ENCODE measurements around the gene IFI6. TPM values are rescaled to one million over a fixed set of nuclear protein-coding genes. Genes with fewer than 3 reads are reported as not detected.
"Not testable (repeated sequence)": the region's sequence is repeated elsewhere in the genome, so short reads cannot be mapped to it uniquely, and the experiment has no call there.

IFI6 gene
- polyA plus RNA-seq, 3 donors = 69.9 to 276 (median 276) TPM

DNA sequence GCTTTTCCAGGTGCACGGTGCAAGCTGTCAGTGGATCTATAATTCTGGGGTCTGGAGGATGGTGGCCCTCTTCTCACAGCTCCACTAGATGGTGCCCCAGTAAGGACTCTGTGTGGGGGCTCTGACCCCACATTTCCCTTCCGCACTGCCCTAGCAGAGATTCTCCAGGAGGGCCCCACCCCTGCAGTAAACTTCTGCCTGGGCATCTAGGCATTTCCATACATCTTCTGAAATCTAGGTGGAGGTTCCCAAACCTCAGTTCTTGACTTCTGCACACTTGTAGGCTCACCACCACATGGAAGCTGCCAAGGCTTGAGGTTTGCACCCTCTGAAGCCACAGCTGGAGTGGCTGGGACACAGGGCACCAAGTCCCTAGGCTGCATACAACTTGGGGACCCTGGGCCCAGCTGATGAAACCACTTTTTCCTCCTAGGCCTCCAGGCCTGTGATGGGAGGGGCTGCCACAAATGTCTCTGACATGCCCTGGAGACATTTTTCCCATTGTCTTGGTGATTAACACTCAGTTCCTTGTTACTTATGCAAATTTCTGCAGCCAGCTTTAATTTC, 8.3 kb upstream of the IFI6 start:
- H4K20me1 ChIP-seq (ENCODE audit: insufficient read depth, low read length); H3K79me2 ChIP-seq (ENCODE audit: insufficient read depth, low read length); H3K36me3 ChIP-seq (replicated peaks in 1 of 2; ENCODE audit: control insufficient read depth in 1 of 2, insufficient read depth in 2 of 2, low read length in 2 of 2); H3K9ac ChIP-seq (ENCODE audit: insufficient read depth, low read length, poor library complexity, severe bottlenecking); H3K4me3 Mint-ChIP-seq; H3K4me1 ChIP-seq (ENCODE audit: control insufficient read depth in 1 of 2, insufficient read depth in 2 of 2, low read length in 2 of 2); H2AFZ ChIP-seq (ENCODE audit: insufficient read depth, low read depth, low read length, poor library complexity, severe bottlenecking); DNase-seq; H3K27ac Mint-ChIP-seq; H3K27me3 ChIP-seq (ENCODE audit: control insufficient read depth in 2 of 2, insufficient read depth in 2 of 2, low read length in 2 of 2); H3K4me2 ChIP-seq (replicated peaks; ENCODE audit: extremely low read depth, low read length, poor library complexity, severe bottlenecking); H3K27ac ChIP-seq (ENCODE audit: low read depth in 1 of 2, low read length in 2 of 2); H3K4me1 Mint-ChIP-seq; H3K27me3 Mint-ChIP-seq (ENCODE audit: low read depth in 3 of 3); intact Hi-C loops (cut with micrococcal nuclease); H3K4me3 ChIP-seq (replicated peaks in 1 of 3; ENCODE audit: low read depth in 2 of 3, low read length in 3 of 3); H3K36me3 Mint-ChIP-seq: not testable (repeated sequence)
- no CpG with 5 or more reads among the region's 2 CpGs for WGBS (ENCODE audit: insufficient coverage)
- peaks cover 25 to 26% of the 10 kb centered on the region in 2 donors for H3K9me3 ChIP-seq (replicated peaks in 1 of 2; ENCODE audit: control insufficient read depth in 1 of 2, insufficient read depth in 1 of 2, low read length in 2 of 2)
- peaks cover 20 to 38% (median 34%) of the 10 kb centered on the region in 7 donors for H3K9me3 Mint-ChIP-seq

DNA sequence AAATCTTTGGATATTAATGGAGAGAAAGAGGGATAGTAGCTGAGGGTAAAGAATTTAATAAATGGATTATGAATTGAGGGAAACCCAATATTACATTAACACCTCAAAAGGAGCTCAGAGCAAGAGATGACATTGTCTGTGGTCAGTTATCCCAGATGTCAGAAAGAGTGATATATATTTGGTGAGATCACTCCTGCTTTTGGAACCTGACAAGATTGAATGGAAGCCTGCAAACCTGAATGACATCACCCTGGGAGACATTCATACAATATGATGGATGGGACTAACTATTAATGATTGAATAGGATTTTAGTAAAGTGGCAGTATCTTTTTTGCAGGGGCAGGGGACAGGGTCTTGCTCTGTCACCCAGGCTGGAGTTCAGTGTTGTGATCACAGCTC, 6.8 kb upstream of the IFI6 start:
- Histone ChIP-seq H3K4me2 (replicated peaks; ENCODE audit: extremely low read depth, low read length, poor library complexity, severe bottlenecking) (no peak overlapping the region), H3K27ac (ENCODE audit: low read depth in 1 of 2, low read length in 2 of 2) (no peak overlapping the region), H2AFZ (ENCODE audit: insufficient read depth, low read depth, low read length, poor library complexity, severe bottlenecking) (no peak overlapping the region), H3K9ac (ENCODE audit: insufficient read depth, low read length, poor library complexity, severe bottlenecking) (no peak overlapping the region), H3K4me3 (replicated peaks in 1 of 3; ENCODE audit: low read depth in 2 of 3, low read length in 3 of 3) (no peak overlapping the region), H3K4me1 (ENCODE audit: control insufficient read depth in 1 of 2, insufficient read depth in 2 of 2, low read length in 2 of 2) (no peaks in the 10 kb centered on the region), H3K27me3 (ENCODE audit: control insufficient read depth in 2 of 2, insufficient read depth in 2 of 2, low read length in 2 of 2) (no peaks in the 10 kb centered on the region), H3K79me2 (ENCODE audit: insufficient read depth, low read length) (no peaks in the 10 kb centered on the region), H4K20me1 (ENCODE audit: insufficient read depth, low read length) (no peaks in the 10 kb centered on the region), H3K36me3 (replicated peaks in 1 of 2; ENCODE audit: control insufficient read depth in 1 of 2, insufficient read depth in 2 of 2, low read length in 2 of 2) (no peaks in the 10 kb centered on the region), H3K9me3 (replicated peaks in 1 of 2; ENCODE audit: control insufficient read depth in 1 of 2, insufficient read depth in 1 of 2, low read length in 2 of 2) (peaks cover 25 to 26% of the 10 kb centered on the region in 2 donors)
- Mint-ChIP-seq H3K27ac (no peak overlapping the region), H3K9me3 (peaks cover 20 to 38% (median 34%) of the 10 kb centered on the region in 7 donors), H3K4me1 (no peaks in the 10 kb centered on the region), H3K36me3 (peaks cover 0 to 7% of the 10 kb centered on the region in 2 donors), H3K4me3 (no peak overlapping the region), H3K27me3 (ENCODE audit: low read depth in 3 of 3) (no peaks in the 10 kb centered on the region)
- intact Hi-C loops (cut with micrococcal nuclease) = loop anchor here in 1 of 2 donors (10.0 kb wide), 1 partner anchor 374 kb away; no protein-coding TSS in a partner anchor
- no peak for DNase-seq
- TF ChIP-seq, protein P1, sequence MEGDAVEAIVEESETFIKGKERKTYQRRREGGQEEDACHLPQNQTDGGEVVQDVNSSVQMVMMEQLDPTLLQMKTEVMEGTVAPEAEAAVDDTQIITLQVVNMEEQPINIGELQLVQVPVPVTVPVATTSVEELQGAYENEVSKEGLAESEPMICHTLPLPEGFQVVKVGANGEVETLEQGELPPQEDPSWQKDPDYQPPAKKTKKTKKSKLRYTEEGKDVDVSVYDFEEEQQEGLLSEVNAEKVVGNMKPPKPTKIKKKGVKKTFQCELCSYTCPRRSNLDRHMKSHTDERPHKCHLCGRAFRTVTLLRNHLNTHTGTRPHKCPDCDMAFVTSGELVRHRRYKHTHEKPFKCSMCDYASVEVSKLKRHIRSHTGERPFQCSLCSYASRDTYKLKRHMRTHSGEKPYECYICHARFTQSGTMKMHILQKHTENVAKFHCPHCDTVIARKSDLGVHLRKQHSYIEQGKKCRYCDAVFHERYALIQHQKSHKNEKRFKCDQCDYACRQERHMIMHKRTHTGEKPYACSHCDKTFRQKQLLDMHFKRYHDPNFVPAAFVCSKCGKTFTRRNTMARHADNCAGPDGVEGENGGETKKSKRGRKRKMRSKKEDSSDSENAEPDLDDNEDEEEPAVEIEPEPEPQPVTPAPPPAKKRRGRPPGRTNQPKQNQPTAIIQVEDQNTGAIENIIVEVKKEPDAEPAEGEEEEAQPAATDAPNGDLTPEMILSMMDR (IDR thresholded peaks at IDR 0.05) = no peak

Measured in CD14-positive monocyte (primary cell).